HepG2 (cell line): ENCODE results near the gene ITGA7. TPM values are rescaled to one million over a fixed set of nuclear protein-coding genes. Genes with fewer than 3 reads are reported as not detected.

Source experiments
- DNMT1 ChIP-seq: sonication (generic); formaldehyde crosslinking; IDR thresholded peaks from 2 replicates; pipeline ENCODE4 v1.5.1; 2020; ENCODE audit warnings: mild to moderate bottlenecking, missing genetic modification reagents
- HDAC1 ChIP-seq: sonication (generic); formaldehyde crosslinking; IDR thresholded peaks from 2 replicates; pipeline ENCODE4 v1.5.1; 2020; ENCODE audit warnings: mild to moderate bottlenecking, missing genetic modification reagents
- SP4 ChIP-seq: sonication (generic); formaldehyde crosslinking; IDR thresholded peaks from 2 replicates; pipeline ENCODE4 v1.8.1; 2023; ENCODE audit warnings: mild to moderate bottlenecking, missing genetic modification reagents
- ZNF746 ChIP-seq: sonication (generic); formaldehyde crosslinking; IDR thresholded peaks from 2 replicates; pipeline ENCODE4 v1.8.0; 2022; ENCODE audit warnings: mild to moderate bottlenecking, missing genetic modification reagents
- polyA plus RNA-seq, 8 experiments: library from polyadenylated mRNA; depleted of rRNA in 3 of 8; stranded (reverse) in 7 of 8; unstranded in 1 of 8; fragments of >200 nt; fragmentation: Illumina TruSeq in 4 of 8; extraction: Trizol in 4 of 8; gene quantifications; 2 replicates each; pipeline versions ENCODE4 v1.2.1 to v1.2.3, GENCODE V29; 2011 to 2016; ENCODE audit warnings: low read depth in 4 of 8, missing spikeins in 1 of 8, mixed read lengths in 1 of 8; ENCODE audit not compliant: insufficient read depth in 1 of 8
- total RNA-seq, 5 experiments: library from RNA; depleted of rRNA; stranded (reverse); fragments of >200 nt; fragmentation: Illumina TruSeq; extraction: Trizol; gene quantifications; 2 replicates each; pipeline ENCODE4 v1.2.3, GENCODE V29; 2016; ENCODE audit warnings: low read depth in 1 of 5
- TF ChIP-seq, protein P1 (sequence below): sonication (generic); formaldehyde crosslinking; IDR thresholded peaks from 2 replicates; pipeline ENCODE4 v1.5.1; 2020; ENCODE audit warnings: mild to moderate bottlenecking, missing genetic modification reagents, borderline replicate concordance
- TF ChIP-seq, protein P2 (sequence below): sonication (generic); formaldehyde crosslinking; IDR thresholded peaks from 2 replicates; pipeline ENCODE4 v1.4.0; 2020; ENCODE audit warnings: missing genetic modification reagents
- TF ChIP-seq, protein P3 (sequence below): sonication (generic); formaldehyde crosslinking; IDR thresholded peaks from 2 replicates; pipeline ENCODE4 v1.5.0; 2020; ENCODE audit warnings: mild to moderate bottlenecking, missing genetic modification reagents
- TF ChIP-seq, protein P4 (sequence below): sonication (generic); formaldehyde crosslinking; IDR thresholded peaks from 2 replicates; pipeline ENCODE4 v1.4.0; 2020; ENCODE audit warnings: mild to moderate bottlenecking, missing genetic modification reagents
- TF ChIP-seq, protein P5 (sequence below): sonication (generic); formaldehyde crosslinking; IDR thresholded peaks from 2 replicates; pipeline ENCODE4 v1.5.1; 2020; ENCODE audit warnings: mild to moderate bottlenecking, missing genetic modification reagents, moderate library complexity

The ITGA7 gene
- total and polyA plus RNA-seq, 2 of the 13 experiments (the other 11 are each of a cell fraction or from before 2014, with no cell fraction given): 0.65 to 0.75 TPM

- TF ChIP-seq, protein P1, sequence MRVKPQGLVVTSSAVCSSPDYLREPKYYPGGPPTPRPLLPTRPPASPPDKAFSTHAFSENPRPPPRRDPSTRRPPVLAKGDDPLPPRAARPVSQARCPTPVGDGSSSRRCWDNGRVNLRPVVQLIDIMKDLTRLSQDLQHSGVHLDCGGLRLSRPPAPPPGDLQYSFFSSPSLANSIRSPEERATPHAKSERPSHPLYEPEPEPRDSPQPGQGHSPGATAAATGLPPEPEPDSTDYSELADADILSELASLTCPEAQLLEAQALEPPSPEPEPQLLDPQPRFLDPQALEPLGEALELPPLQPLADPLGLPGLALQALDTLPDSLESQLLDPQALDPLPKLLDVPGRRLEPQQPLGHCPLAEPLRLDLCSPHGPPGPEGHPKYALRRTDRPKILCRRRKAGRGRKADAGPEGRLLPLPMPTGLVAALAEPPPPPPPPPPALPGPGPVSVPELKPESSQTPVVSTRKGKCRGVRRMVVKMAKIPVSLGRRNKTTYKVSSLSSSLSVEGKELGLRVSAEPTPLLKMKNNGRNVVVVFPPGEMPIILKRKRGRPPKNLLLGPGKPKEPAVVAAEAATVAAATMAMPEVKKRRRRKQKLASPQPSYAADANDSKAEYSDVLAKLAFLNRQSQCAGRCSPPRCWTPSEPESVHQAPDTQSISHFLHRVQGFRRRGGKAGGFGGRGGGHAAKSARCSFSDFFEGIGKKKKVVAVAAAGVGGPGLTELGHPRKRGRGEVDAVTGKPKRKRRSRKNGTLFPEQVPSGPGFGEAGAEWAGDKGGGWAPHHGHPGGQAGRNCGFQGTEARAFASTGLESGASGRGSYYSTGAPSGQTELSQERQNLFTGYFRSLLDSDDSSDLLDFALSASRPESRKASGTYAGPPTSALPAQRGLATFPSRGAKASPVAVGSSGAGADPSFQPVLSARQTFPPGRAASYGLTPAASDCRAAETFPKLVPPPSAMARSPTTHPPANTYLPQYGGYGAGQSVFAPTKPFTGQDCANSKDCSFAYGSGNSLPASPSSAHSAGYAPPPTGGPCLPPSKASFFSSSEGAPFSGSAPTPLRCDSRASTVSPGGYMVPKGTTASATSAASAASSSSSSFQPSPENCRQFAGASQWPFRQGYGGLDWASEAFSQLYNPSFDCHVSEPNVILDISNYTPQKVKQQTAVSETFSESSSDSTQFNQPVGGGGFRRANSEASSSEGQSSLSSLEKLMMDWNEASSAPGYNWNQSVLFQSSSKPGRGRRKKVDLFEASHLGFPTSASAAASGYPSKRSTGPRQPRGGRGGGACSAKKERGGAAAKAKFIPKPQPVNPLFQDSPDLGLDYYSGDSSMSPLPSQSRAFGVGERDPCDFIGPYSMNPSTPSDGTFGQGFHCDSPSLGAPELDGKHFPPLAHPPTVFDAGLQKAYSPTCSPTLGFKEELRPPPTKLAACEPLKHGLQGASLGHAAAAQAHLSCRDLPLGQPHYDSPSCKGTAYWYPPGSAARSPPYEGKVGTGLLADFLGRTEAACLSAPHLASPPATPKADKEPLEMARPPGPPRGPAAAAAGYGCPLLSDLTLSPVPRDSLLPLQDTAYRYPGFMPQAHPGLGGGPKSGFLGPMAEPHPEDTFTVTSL (CRISPR knock-in tag): 0 out of 2 replicates have a peak, but pooled peaks have one; percentile 16
- TF ChIP-seq SP4 (CRISPR knock-in tag) (peak; percentile 27; the same call in 1 of the 2 replicates), ZNF746 (CRISPR knock-in tag) (0 out of 2 replicates have a peak, but pooled peaks have one; percentile 35), HDAC1 (CRISPR knock-in tag) (0 out of 2 replicates have a peak, but pooled peaks have one; percentile 1), DNMT1 (CRISPR knock-in tag) (no peak)
- TF ChIP-seq, protein P2, sequence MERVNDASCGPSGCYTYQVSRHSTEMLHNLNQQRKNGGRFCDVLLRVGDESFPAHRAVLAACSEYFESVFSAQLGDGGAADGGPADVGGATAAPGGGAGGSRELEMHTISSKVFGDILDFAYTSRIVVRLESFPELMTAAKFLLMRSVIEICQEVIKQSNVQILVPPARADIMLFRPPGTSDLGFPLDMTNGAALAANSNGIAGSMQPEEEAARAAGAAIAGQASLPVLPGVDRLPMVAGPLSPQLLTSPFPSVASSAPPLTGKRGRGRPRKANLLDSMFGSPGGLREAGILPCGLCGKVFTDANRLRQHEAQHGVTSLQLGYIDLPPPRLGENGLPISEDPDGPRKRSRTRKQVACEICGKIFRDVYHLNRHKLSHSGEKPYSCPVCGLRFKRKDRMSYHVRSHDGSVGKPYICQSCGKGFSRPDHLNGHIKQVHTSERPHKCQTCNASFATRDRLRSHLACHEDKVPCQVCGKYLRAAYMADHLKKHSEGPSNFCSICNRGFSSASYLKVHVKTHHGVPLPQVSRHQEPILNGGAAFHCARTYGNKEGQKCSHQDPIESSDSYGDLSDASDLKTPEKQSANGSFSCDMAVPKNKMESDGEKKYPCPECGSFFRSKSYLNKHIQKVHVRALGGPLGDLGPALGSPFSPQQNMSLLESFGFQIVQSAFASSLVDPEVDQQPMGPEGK (CRISPR knock-in tag): peak; percentile 67
- TF ChIP-seq, protein P3, sequence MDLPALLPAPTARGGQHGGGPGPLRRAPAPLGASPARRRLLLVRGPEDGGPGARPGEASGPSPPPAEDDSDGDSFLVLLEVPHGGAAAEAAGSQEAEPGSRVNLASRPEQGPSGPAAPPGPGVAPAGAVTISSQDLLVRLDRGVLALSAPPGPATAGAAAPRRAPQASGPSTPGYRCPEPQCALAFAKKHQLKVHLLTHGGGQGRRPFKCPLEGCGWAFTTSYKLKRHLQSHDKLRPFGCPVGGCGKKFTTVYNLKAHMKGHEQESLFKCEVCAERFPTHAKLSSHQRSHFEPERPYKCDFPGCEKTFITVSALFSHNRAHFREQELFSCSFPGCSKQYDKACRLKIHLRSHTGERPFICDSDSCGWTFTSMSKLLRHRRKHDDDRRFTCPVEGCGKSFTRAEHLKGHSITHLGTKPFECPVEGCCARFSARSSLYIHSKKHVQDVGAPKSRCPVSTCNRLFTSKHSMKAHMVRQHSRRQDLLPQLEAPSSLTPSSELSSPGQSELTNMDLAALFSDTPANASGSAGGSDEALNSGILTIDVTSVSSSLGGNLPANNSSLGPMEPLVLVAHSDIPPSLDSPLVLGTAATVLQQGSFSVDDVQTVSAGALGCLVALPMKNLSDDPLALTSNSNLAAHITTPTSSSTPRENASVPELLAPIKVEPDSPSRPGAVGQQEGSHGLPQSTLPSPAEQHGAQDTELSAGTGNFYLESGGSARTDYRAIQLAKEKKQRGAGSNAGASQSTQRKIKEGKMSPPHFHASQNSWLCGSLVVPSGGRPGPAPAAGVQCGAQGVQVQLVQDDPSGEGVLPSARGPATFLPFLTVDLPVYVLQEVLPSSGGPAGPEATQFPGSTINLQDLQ: 0 out of 2 replicates have a peak, but pooled peaks have one; percentile 10
- TF ChIP-seq, protein P4, sequence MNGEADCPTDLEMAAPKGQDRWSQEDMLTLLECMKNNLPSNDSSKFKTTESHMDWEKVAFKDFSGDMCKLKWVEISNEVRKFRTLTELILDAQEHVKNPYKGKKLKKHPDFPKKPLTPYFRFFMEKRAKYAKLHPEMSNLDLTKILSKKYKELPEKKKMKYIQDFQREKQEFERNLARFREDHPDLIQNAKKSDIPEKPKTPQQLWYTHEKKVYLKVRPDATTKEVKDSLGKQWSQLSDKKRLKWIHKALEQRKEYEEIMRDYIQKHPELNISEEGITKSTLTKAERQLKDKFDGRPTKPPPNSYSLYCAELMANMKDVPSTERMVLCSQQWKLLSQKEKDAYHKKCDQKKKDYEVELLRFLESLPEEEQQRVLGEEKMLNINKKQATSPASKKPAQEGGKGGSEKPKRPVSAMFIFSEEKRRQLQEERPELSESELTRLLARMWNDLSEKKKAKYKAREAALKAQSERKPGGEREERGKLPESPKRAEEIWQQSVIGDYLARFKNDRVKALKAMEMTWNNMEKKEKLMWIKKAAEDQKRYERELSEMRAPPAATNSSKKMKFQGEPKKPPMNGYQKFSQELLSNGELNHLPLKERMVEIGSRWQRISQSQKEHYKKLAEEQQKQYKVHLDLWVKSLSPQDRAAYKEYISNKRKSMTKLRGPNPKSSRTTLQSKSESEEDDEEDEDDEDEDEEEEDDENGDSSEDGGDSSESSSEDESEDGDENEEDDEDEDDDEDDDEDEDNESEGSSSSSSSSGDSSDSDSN: peak; percentile 6; the same call in 1 of the 2 replicates
- TF ChIP-seq, protein P5, sequence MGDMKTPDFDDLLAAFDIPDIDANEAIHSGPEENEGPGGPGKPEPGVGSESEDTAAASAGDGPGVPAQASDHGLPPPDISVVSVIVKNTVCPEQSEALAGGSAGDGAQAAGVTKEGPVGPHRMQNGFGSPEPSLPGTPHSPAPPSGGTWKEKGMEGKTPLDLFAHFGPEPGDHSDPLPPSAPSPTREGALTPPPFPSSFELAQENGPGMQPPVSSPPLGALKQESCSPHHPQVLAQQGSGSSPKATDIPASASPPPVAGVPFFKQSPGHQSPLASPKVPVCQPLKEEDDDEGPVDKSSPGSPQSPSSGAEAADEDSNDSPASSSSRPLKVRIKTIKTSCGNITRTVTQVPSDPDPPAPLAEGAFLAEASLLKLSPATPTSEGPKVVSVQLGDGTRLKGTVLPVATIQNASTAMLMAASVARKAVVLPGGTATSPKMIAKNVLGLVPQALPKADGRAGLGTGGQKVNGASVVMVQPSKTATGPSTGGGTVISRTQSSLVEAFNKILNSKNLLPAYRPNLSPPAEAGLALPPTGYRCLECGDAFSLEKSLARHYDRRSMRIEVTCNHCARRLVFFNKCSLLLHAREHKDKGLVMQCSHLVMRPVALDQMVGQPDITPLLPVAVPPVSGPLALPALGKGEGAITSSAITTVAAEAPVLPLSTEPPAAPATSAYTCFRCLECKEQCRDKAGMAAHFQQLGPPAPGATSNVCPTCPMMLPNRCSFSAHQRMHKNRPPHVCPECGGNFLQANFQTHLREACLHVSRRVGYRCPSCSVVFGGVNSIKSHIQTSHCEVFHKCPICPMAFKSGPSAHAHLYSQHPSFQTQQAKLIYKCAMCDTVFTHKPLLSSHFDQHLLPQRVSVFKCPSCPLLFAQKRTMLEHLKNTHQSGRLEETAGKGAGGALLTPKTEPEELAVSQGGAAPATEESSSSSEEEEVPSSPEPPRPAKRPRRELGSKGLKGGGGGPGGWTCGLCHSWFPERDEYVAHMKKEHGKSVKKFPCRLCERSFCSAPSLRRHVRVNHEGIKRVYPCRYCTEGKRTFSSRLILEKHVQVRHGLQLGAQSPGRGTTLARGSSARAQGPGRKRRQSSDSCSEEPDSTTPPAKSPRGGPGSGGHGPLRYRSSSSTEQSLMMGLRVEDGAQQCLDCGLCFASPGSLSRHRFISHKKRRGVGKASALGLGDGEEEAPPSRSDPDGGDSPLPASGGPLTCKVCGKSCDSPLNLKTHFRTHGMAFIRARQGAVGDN (CRISPR knock-in tag): peak; percentile 57
Measured at GRCh38 chr12:55728186-55728938, 20.7 kb upstream of the ITGA7 start (continued).
